ENCODE results near the gene UBQLNL.

GRCh38 chr11:5486003-5486402, 30.5 kb downstream of the UBQLNL start:
- no peak for TF ChIP-seq POLR2A (IDR thresholded peaks at IDR 0.05)
- TF ChIP-seq CTCF (IDR thresholded peaks at IDR 0.05): no peak

All from Peyer's patch (tissue), 4 donors.